Measurements from ENCODE around the gene PCDHA8. TPM values are rescaled to one million over a fixed set of nuclear protein-coding genes. Genes with fewer than 3 reads are reported as not detected.

Gene PCDHA8
- total RNA-seq, 5 donors from 2014 or later (not counting 1 experiment from before 2014, with no cell fraction given): not detected

DNA sequence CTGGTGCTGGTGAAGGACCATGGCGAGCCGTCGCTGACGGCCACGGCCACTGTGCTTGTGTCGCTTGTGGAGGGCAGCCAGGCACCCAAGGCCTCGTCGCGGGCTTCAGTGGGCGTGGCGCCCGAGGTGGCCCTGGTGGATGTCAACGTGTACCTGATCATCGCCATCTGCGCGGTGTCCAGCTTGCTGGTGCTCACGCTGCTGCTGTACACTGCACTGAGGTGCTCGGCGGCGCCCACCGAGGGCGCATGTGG lies 16.9 kb downstream of the PCDHA8 start:
- Mint-ChIP-seq H3K4me3 (no peak overlapping the region), H3K4me1 (no peaks in the 10 kb centered on the region), H3K27me3 (peaks cover 8 to 30% of the 10 kb centered on the region in 2 donors), H3K9me3 (peaks cover 8 to 16% (median 11%) of the 10 kb centered on the region in 3 donors), H3K36me3 (no peaks in the 10 kb centered on the region), H3K27ac (no peak overlapping the region)
- H3K4me3 ChIP-seq (ENCODE audit: control insufficient read depth in 1 of 2, extremely low read depth in 1 of 2, low read length in 1 of 2): no peak overlapping the region
- DNase-seq: no peak
- whole genome bisulfite sequencing (ENCODE audit: insufficient coverage): 65% methylated on average over 22 of the region's 22 CpGs
- CTCF ChIA-PET: no interaction called here
- no peaks in the 10 kb centered on the region for H3K4me1 ChIP-seq (ENCODE audit: control insufficient read depth in 1 of 2, extremely low read depth in 1 of 2, insufficient read depth in 2 of 2, low read length in 2 of 2)
- H3K36me3 ChIP-seq (ENCODE audit: control insufficient read depth in 2 of 2, extremely low read depth in 1 of 2, insufficient read depth in 1 of 2, low read length in 1 of 2): no peaks in the 10 kb centered on the region
- no peak overlapping the region for H3K27ac ChIP-seq (ENCODE audit: low read length)
- peaks cover 5 to 22% of the 10 kb centered on the region in 2 experiments for H3K27me3 ChIP-seq (replicated peaks in 1 of 2; ENCODE audit: control insufficient read depth in 2 of 2, extremely low read depth in 1 of 2, insufficient read depth in 2 of 2, low read length in 1 of 2)
- no peak for ATAC-seq (replicated peaks in 1 of 4)
- POLR2A ChIA-PET: no interaction called here
- H3K9me3 ChIP-seq: peaks cover 2% of the 10 kb centered on the region

DNA sequence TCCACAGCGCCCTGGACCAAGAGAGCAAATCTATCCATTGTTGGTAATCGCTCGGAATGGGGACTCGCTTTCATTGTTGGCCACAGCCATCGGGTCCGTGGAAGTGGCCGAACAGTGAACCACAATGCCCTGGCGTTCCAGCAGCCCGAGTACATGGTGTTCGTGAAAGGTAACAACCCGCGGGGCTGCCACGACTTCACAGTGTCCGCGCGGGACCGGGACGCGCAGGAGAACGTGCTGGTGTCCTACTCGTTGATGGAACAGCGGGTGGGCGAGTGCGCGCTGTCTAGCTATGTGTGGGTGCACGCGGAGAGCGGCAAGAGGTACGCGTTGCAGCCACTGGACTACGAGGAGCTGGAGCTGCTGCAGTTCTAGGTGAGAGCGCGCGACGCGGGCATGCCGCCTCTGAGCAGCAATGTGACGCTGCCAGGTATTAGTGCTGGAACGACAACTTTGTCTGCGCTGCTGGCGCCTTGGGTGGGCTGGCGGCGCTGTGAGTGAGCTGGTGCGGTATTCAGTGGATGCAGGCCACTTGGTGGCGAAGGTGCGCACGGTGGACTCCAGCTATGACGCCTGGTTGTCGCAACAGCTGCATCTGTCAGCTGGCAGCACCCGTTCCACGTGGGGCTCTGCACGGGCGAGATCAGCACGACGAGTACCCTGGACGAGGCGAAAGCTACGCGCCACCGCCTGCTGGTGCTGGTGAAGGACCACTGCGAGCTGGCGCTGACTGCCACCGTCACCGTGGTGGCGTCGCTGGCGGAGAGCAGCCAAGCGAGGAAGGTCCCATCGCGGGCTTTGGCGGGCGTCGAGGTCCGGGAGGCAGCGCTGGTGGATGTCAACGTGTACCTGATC lies 21.7 kb downstream of the PCDHA8 start:
- ATAC-seq (replicated peaks in 1 of 4) (no peak), DNase-seq (no peak)
- H3K27me3 Mint-ChIP-seq: peaks cover 20 to 30% of the 10 kb centered on the region in 2 donors
- H3K9me3 ChIP-seq: no peaks in the 10 kb centered on the region
- H3K4me3 Mint-ChIP-seq: no peak overlapping the region
- no peak overlapping the region for H3K27ac ChIP-seq (ENCODE audit: low read length)
- no peaks in the 10 kb centered on the region for H3K4me1 ChIP-seq (ENCODE audit: control insufficient read depth in 1 of 2, extremely low read depth in 1 of 2, insufficient read depth in 2 of 2, low read length in 2 of 2)
- H3K4me3 ChIP-seq (ENCODE audit: control insufficient read depth in 1 of 2, extremely low read depth in 1 of 2, low read length in 1 of 2): no peak overlapping the region
- H3K36me3 ChIP-seq (ENCODE audit: control insufficient read depth in 2 of 2, extremely low read depth in 1 of 2, insufficient read depth in 1 of 2, low read length in 1 of 2): no peaks in the 10 kb centered on the region
- WGBS (ENCODE audit: insufficient coverage): 55% methylated on average over 76 of the region's 76 CpGs
- POLR2A ChIA-PET: interaction anchor here in 1 of 2 donors (0.6 kb wide), 1 partner anchor 449 kb away, joined by 3 read pairs; no protein-coding TSS in a partner anchor
- H3K4me1 Mint-ChIP-seq: no peaks in the 10 kb centered on the region
- H3K27me3 ChIP-seq (replicated peaks in 1 of 2; ENCODE audit: control insufficient read depth in 2 of 2, extremely low read depth in 1 of 2, insufficient read depth in 2 of 2, low read length in 1 of 2): peaks cover 2 to 15% of the 10 kb centered on the region in 2 experiments
- CTCF ChIA-PET: no interaction called here
- no peak overlapping the region for H3K27ac Mint-ChIP-seq
- H3K36me3 Mint-ChIP-seq: no peaks in the 10 kb centered on the region
- H3K9me3 Mint-ChIP-seq: peaks cover 2 to 16% (median 11%) of the 10 kb centered on the region in 3 donors

DNA sequence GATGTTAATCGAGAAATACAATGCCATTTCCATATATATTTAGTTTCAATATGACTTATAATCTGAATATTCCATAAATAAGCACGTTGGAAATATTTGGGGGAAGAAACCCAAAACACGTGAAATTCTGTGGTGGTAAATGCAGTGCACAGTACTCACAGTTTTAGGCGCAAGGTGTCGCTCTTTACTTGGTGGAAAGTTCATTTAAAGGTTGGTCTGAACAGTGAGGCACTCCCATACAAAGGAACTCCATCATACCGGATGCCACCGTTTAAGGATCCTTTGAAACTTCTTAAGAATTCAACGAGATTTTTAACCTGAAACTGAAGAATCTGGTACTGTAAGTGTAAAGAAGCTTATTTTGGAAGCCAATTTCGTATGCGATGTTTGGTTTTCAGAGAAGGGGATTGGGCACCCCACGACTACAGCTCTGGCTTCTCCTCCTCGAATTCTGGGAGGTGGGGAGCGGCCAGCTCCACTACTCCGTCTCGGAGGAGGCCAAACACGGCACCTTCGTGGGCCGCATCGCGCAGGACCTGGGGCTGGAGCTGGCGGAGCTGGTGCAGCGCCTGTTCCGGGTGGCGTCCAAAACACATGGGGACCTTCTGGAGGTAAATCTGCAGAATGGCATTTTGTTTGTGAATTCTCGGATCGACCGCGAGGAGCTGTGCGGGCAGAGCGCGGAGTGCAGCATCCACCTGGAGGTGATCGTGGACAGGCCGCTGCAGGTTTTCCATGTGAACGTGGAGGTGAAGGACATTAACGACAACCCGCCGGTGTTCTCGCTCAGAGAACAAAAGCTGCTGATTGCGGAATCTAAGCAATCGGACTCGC lies 28.0 kb downstream of the PCDHA8 start, which contains the start of gene PCDHA11:
TSS of gene PCDHA11 (plus strand) at position 237 of the 834 bp plus-strand sequence. CDS start at position 384, 147 bp downstream.
- Histone ChIP-seq H3K36me3 (ENCODE audit: control insufficient read depth in 2 of 2, extremely low read depth in 1 of 2, insufficient read depth in 1 of 2, low read length in 1 of 2) (no peaks in the 10 kb centered on the region), H3K9me3 (no peaks in the 10 kb centered on the region), H3K4me1 (ENCODE audit: control insufficient read depth in 1 of 2, extremely low read depth in 1 of 2, insufficient read depth in 2 of 2, low read length in 2 of 2) (no peaks in the 10 kb centered on the region), H3K27ac (ENCODE audit: low read length) (no peak within 1 kb of the TSS), H3K4me3 (ENCODE audit: control insufficient read depth in 1 of 2, extremely low read depth in 1 of 2, low read length in 1 of 2) (no peak within 1 kb of the TSS), H3K27me3 (replicated peaks in 1 of 2; ENCODE audit: control insufficient read depth in 2 of 2, extremely low read depth in 1 of 2, insufficient read depth in 2 of 2, low read length in 1 of 2) (peaks cover 2 to 15% of the 10 kb centered on the region in 2 experiments)
- Mint-ChIP-seq H3K36me3 (no peaks in the 10 kb centered on the region), H3K9me3 (peaks cover 5 to 18% (median 12%) of the 10 kb centered on the region in 3 donors), H3K27ac (no peak within 1 kb of the TSS), H3K4me1 (no peaks in the 10 kb centered on the region), H3K27me3 (peaks cover 29 to 32% of the 10 kb centered on the region in 2 donors), H3K4me3 (no peak within 1 kb of the TSS)
- DNase-seq (no peak), ATAC-seq (replicated peaks in 1 of 4) (no peak)
- 28% methylated on average over 20 of the region's 41 CpGs for WGBS (ENCODE audit: insufficient coverage)
- ChIA-PET POLR2A (no interaction called here), CTCF (no interaction called here)

DNA sequence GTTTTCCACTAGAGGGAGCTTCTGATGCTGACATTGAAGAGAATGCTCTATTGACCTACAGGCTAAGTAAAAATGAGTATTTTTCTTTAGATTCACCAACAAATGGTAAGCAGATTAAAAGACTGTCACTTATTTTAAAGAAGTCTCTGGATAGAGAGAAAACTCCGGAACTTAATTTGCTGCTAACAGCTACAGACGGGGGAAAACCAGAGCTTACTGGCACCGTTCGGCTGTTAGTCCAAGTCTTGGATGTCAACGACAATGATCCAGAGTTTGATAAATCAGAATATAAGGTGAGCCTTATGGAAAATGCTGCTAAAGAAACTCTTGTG lies 28.5 kb downstream of the PCDHA8 start:
- no peak for DNase-seq
- Mint-ChIP-seq H3K9me3 (peaks cover 10 to 16% (median 10%) of the 10 kb centered on the region in 3 donors), H3K36me3 (no peaks in the 10 kb centered on the region), H3K4me1 (no peaks in the 10 kb centered on the region), H3K27me3 (peaks cover 32 to 34% of the 10 kb centered on the region in 2 donors), H3K4me3 (no peak overlapping the region), H3K27ac (no peak overlapping the region)
- Histone ChIP-seq H3K36me3 (ENCODE audit: control insufficient read depth in 2 of 2, extremely low read depth in 1 of 2, insufficient read depth in 1 of 2, low read length in 1 of 2) (no peaks in the 10 kb centered on the region), H3K9me3 (no peaks in the 10 kb centered on the region), H3K4me1 (ENCODE audit: control insufficient read depth in 1 of 2, extremely low read depth in 1 of 2, insufficient read depth in 2 of 2, low read length in 2 of 2) (no peaks in the 10 kb centered on the region), H3K27ac (ENCODE audit: low read length) (no peak overlapping the region), H3K27me3 (replicated peaks in 1 of 2; ENCODE audit: control insufficient read depth in 2 of 2, extremely low read depth in 1 of 2, insufficient read depth in 2 of 2, low read length in 1 of 2) (peaks cover 2 to 15% of the 10 kb centered on the region in 2 experiments), H3K4me3 (ENCODE audit: control insufficient read depth in 1 of 2, extremely low read depth in 1 of 2, low read length in 1 of 2) (no peak overlapping the region)
- ChIA-PET CTCF (no interaction called here), POLR2A (no interaction called here)
- WGBS (ENCODE audit: insufficient coverage): 34% methylated on average over 2 of the region's 5 CpGs
- no peak for ATAC-seq (replicated peaks in 1 of 4)

DNA sequence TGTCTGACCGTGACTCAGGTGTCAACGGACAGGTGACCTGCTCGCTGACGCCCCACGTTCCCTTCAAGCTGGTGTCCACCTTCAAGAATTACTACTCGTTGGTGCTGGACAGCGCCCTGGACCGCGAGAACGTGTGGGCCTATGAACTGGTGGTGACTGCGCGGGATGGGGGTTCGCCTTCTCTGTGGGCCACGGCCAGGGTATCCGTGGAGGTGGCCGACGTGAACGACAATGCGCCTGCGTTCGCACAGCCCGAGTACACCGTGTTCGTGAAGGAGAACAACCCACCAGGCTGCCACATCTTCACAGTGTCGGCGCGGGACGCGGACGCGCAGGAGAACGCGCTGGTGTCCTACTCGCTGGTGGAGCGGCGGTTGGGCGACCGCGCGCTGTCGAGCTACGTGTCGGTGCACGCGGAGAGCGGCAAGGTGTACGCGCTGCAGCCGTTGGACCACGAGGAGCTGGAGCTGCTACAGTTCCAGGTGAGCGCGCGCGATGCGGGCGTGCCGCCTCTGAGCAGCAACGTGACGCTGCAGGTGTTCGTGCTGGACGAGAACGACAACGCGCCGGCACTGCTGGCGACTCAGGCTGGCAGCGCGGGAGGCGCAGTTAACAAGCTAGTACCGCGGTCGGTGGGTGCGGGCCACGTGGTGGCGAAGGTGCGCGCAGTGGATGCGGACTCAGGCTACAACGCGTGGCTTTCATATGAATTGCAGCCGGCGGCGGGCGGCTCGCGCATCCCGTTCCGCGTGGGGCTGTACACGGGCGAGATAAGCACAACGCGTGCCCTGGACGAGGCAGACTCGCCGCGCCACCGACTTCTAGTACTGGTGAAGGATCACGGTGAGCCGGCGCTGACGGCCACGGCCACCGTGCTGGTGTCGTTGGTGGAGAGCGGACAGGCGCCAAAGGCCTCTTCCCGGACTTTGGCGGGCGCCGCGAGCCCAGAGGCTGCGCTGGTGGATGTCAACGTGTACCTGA lies 29.5 kb downstream of the PCDHA8 start:
- Histone ChIP-seq H3K9me3 (no peaks in the 10 kb centered on the region), H3K36me3 (ENCODE audit: control insufficient read depth in 2 of 2, extremely low read depth in 1 of 2, insufficient read depth in 1 of 2, low read length in 1 of 2) (no peaks in the 10 kb centered on the region), H3K27me3 (replicated peaks in 1 of 2; ENCODE audit: control insufficient read depth in 2 of 2, extremely low read depth in 1 of 2, insufficient read depth in 2 of 2, low read length in 1 of 2) (peaks cover 2 to 18% of the 10 kb centered on the region in 2 experiments), H3K27ac (ENCODE audit: low read length) (no peak overlapping the region), H3K4me3 (ENCODE audit: control insufficient read depth in 1 of 2, extremely low read depth in 1 of 2, low read length in 1 of 2) (peak overlapping the region in 1 of 2 donors; percentile 6), H3K4me1 (ENCODE audit: control insufficient read depth in 1 of 2, extremely low read depth in 1 of 2, insufficient read depth in 2 of 2, low read length in 2 of 2) (no peaks in the 10 kb centered on the region)
- 64% methylated on average over 114 of the region's 114 CpGs for WGBS (ENCODE audit: insufficient coverage)
- no peak for DNase-seq
- no peaks in the 10 kb centered on the region for H3K36me3 Mint-ChIP-seq
- H3K27ac Mint-ChIP-seq: no peak overlapping the region
- POLR2A ChIA-PET: no interaction called here
- CTCF ChIA-PET: no interaction called here
- H3K27me3 Mint-ChIP-seq: peaks cover 35 to 37% of the 10 kb centered on the region in 2 donors
- H3K4me1 Mint-ChIP-seq: no peaks in the 10 kb centered on the region
- no peak for ATAC-seq (replicated peaks in 1 of 4)
- peaks cover 8 to 13% (median 12%) of the 10 kb centered on the region in 3 donors for H3K9me3 Mint-ChIP-seq
- H3K4me3 Mint-ChIP-seq: no peak overlapping the region

All from T-cell (primary cell).